Neural cell (in vitro differentiated cells): ENCODE results near the gene CENPO. TPM values are rescaled to one million over a fixed set of nuclear protein-coding genes. Genes with fewer than 3 reads are reported as not detected.

ENCODE experiments used
- H2AFZ ChIP-seq: fragments of 200-600, 300-800 bp; sonication (generic), shearing (Covaris generic); 2 replicates; pipeline ENCODE4 v1.6.0; 2014; ENCODE audit warnings: low read depth, mild to moderate bottlenecking, antibody characterized with exemption, low read length, moderate library complexity
- H3F3A ChIP-seq: fragments of 200-600 bp; shearing (Covaris generic); 2 replicates; pipeline ENCODE4 v1.6.1; 2016; ENCODE audit warnings: mild to moderate bottlenecking, moderate library complexity, mixed read lengths, antibody characterized with exemption, low read length; ENCODE audit not compliant: insufficient read depth, poor library complexity, severe bottlenecking
- H3K27ac ChIP-seq: fragments of 200-600, 300-800 bp; sonication (generic), shearing (Covaris generic); 2 replicates; pipeline ENCODE4 v1.5.1; 2014; ENCODE audit warnings: mild to moderate bottlenecking, low read length, moderate library complexity
- H3K27me3 ChIP-seq: fragments of 300-800, 200-600 bp; sonication (generic), shearing (Covaris generic); 2 replicates; pipeline ENCODE4 v1.6.0; 2014; ENCODE audit warnings: mild to moderate bottlenecking, low read depth, low read length, moderate library complexity; ENCODE audit not compliant: insufficient read depth
- H3K36me3 ChIP-seq: fragments of 300-800, 200-600 bp; sonication (generic), shearing (Covaris generic); 2 replicates; pipeline ENCODE4 v1.5.1; 2014; ENCODE audit warnings: mild to moderate bottlenecking, antibody characterized with exemption, low read length, moderate library complexity; ENCODE audit not compliant: insufficient read depth
- H3K4me2 ChIP-seq: fragments of 300-800, 200-600 bp; sonication (generic), shearing (Covaris generic); 2 replicates; pipeline ENCODE4 v1.6.0; 2014; ENCODE audit warnings: mild to moderate bottlenecking, low read length
- H3K4me3 ChIP-seq: fragments of 300-800, 200-600 bp; sonication (generic), shearing (Covaris generic); 2 replicates; pipeline ENCODE4 v1.5.1; 2014; ENCODE audit warnings: mild to moderate bottlenecking, low read length, moderate library complexity
- H3K79me2 ChIP-seq: fragments of 200-600 bp; shearing (Covaris generic); replicated peaks from 2 replicates; pipeline ENCODE4 v1.6.0; 2014; ENCODE audit warnings: mild to moderate bottlenecking, low read length, moderate library complexity; ENCODE audit not compliant: insufficient read depth
- H3K9ac ChIP-seq: fragments of 300-800, 200-600 bp; sonication (generic), shearing (Covaris generic); 2 replicates; pipeline ENCODE4 v1.6.1; 2016; ENCODE audit warnings: mild to moderate bottlenecking, low read length, mixed read lengths
- H3K9me2 ChIP-seq: fragments of 200-600 bp; shearing (Covaris generic); 2 replicates; pipeline ENCODE4 v1.6.1; 2016; ENCODE audit warnings: mild to moderate bottlenecking, low read length, mixed read lengths; ENCODE audit not compliant: insufficient read depth
- H3K9me3 ChIP-seq: fragments of 200-600, 300-800 bp; sonication (generic), shearing (Covaris generic); 2 replicates; pipeline ENCODE4 v1.6.1; 2016; ENCODE audit warnings: mild to moderate bottlenecking, mixed run types, low read length, moderate library complexity, mixed read lengths
- H4K20me1 ChIP-seq: fragments of 200-600 bp; shearing (Covaris generic); 2 replicates; pipeline ENCODE4 v1.6.1; 2016; ENCODE audit warnings: mild to moderate bottlenecking, mixed run types; ENCODE audit not compliant: insufficient read depth
- CTCF ChIP-seq: fragments of 450-650 bp; IDR thresholded peaks from 2 replicates; pipeline ENCODE4 v1.5.1; 2014; ENCODE audit warnings: antibody characterized with exemption, mild to moderate bottlenecking, moderate library complexity; ENCODE audit not compliant: poor library complexity, severe bottlenecking
- EP300 ChIP-seq: fragments of 450-650 bp; conservative IDR thresholded peaks from 2 replicates; pipeline ENCODE4 v1.6.1; 2014; ENCODE audit warnings: antibody characterized with exemption, mild to moderate bottlenecking, moderate library complexity; ENCODE audit not compliant: poor library complexity, severe bottlenecking
- EZH2 ChIP-seq: fragments of 200-600, 300-800 bp; shearing (Covaris generic), sonication (generic); IDR thresholded peaks from 2 replicates; pipeline ENCODE4 v1.6.1; 2014; ENCODE audit warnings: antibody characterized with exemption, low read length, borderline replicate concordance, mild to moderate bottlenecking; ENCODE audit not compliant: insufficient read depth, poor library complexity, severe bottlenecking
- MXI1 ChIP-seq: fragments of 450-650 bp; conservative IDR thresholded peaks from 2 replicates; pipeline ENCODE4 v1.6.1; 2014; ENCODE audit warnings: antibody characterized with exemption, mild to moderate bottlenecking; ENCODE audit not compliant: poor library complexity, severe bottlenecking
- POLR2AphosphoS5 ChIP-seq: IDR thresholded peaks from 2 replicates; pipeline ENCODE4 v1.6.1; 2012
- RAD21 ChIP-seq: fragments of 450-650 bp; conservative IDR thresholded peaks from 2 replicates; pipeline ENCODE4 v1.6.1; 2014; ENCODE audit warnings: antibody characterized with exemption, mild to moderate bottlenecking, moderate library complexity
- REST ChIP-seq: IDR thresholded peaks from 2 replicates; pipeline ENCODE4 v1.6.1; 2012; ENCODE audit warnings: borderline replicate concordance
- SMC3 ChIP-seq: fragments of 450-650 bp; conservative IDR thresholded peaks from 2 replicates; pipeline ENCODE4 v1.6.1; 2014; ENCODE audit warnings: antibody characterized with exemption, mild to moderate bottlenecking, moderate library complexity; ENCODE audit not compliant: poor library complexity
- TAF1 ChIP-seq: IDR thresholded peaks from 2 replicates; pipeline ENCODE4 v1.6.1; 2012; ENCODE audit warnings: low read depth
- polyA plus RNA-seq: library from polyadenylated mRNA; depleted of rRNA; stranded (reverse); fragments of >200 nt; gene quantifications from 2 replicates; pipeline ENCODE4 v1.2.3, GENCODE V29; 2014

The CENPO gene
- polyA plus RNA-seq, 1 donor from 2014 or later, result 4.4 TPM

- no peak overlapping the region for H3K9ac ChIP-seq
- H4K20me1 ChIP-seq, result no peaks in the 10 kb centered on the region
- no peak overlapping the region for H3K27ac ChIP-seq
- peaks cover 4% of the 10 kb centered on the region for H3K36me3 ChIP-seq
- H3F3A ChIP-seq, result no peaks in the 10 kb centered on the region
- H3K79me2 ChIP-seq, result no peaks in the 10 kb centered on the region
- H3K4me2 ChIP-seq, result no peak overlapping the region
- no peaks in the 10 kb centered on the region for H3K9me3 ChIP-seq
- no peak overlapping the region for H2AFZ ChIP-seq
- no peaks in the 10 kb centered on the region for H3K27me3 ChIP-seq
- no peak for TF ChIP-seq POLR2AphosphoS5
- TF ChIP-seq RAD21, result no peak
- no peak for TF ChIP-seq EZH2
- no peak for TF ChIP-seq SMC3
- no peak for TF ChIP-seq CTCF
- no peak for TF ChIP-seq EP300
- TF ChIP-seq TAF1, result no peak
- no peak for TF ChIP-seq MXI1
- TF ChIP-seq REST, result no peak
- no peaks in the 10 kb centered on the region for H3K9me2 ChIP-seq
- H3K4me3 ChIP-seq, result no peak overlapping the region
Measured at GRCh38 chr2:24744356-24744755, 48.9 kb upstream of the CENPO start.

DNA sequence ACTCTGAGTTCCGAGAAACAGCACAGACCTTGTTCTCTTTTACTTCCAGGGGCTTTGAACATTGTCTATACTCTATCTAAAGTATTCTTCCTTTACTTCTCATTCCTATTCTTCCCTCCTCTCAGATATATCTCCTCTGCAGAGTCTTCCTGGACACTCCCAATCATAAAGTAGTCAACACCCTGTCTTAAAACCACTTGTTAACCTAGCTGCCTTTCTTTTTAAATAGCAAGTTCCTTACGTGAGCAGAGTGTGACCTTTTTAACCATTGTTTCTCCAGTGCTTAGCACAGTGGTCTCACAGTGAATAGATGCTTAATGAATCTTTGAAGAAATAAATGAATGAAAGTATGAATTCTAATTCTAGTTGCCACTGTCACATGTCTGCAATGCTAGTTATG lies 47.4 kb upstream of the CENPO start:
- Histone ChIP-seq H4K20me1 (no peaks in the 10 kb centered on the region), H3K36me3 (peaks cover 4% of the 10 kb centered on the region), H3K79me2 (no peaks in the 10 kb centered on the region), H3K4me2 (no peak overlapping the region), H2AFZ (no peak overlapping the region), H3F3A (no peaks in the 10 kb centered on the region), H3K9me3 (no peaks in the 10 kb centered on the region), H3K27ac (no peak overlapping the region), H3K27me3 (no peaks in the 10 kb centered on the region), H3K9me2 (no peaks in the 10 kb centered on the region), H3K4me3 (no peak overlapping the region), H3K9ac (no peak overlapping the region)
- TF ChIP-seq TAF1 (no peak), RAD21 (no peak), CTCF (no peak)
